Osteoblast (primary cell): ENCODE data around the gene EPS8. TPM values are rescaled to one million over a fixed set of nuclear protein-coding genes. Genes with fewer than 3 reads are reported as not detected.
A peak's percentile ranks its signal among the peaks of the same experiment; 100 is the strongest.

ENCODE experiments used
- DNase-seq: peaks from one replicate; pipeline ENCODE4 v3.0.0; 2011; ENCODE audit warnings: low spot score, mixed read lengths; ENCODE audit not compliant: insufficient read length; ENCODE audit errors: missing footprints
- H2AFZ ChIP-seq: 2 replicates; pipeline ENCODE4 v1.6.0; 2011; ENCODE audit warnings: mild to moderate bottlenecking, low read length
- H3K27ac ChIP-seq: 2 replicates; pipeline ENCODE4 v1.5.1; 2011; ENCODE audit warnings: mild to moderate bottlenecking, low read depth, low read length, moderate library complexity
- H3K27me3 ChIP-seq: 2 replicates; pipeline ENCODE4 v1.6.0; 2012; ENCODE audit warnings: mild to moderate bottlenecking, control low read depth, inconsistent platforms, low read length, moderate library complexity; ENCODE audit not compliant: insufficient read depth
- H3K36me3 ChIP-seq: 2 replicates; pipeline ENCODE4 v1.5.1; 2011; ENCODE audit warnings: mild to moderate bottlenecking, low read length, control low read depth, moderate library complexity; ENCODE audit not compliant: insufficient read depth
- H3K4me1 ChIP-seq: 2 replicates; pipeline ENCODE4 v1.5.1; 2011; ENCODE audit warnings: mild to moderate bottlenecking, low read length, control low read depth, moderate library complexity; ENCODE audit not compliant: insufficient read depth
- H3K4me2 ChIP-seq: 2 replicates; pipeline ENCODE4 v1.6.0; 2011; ENCODE audit warnings: mild to moderate bottlenecking, low read length; ENCODE audit not compliant: insufficient read depth
- H3K4me3 ChIP-seq: fragments of 200-600 bp; sonication (generic); 3 replicates; pipeline ENCODE4 v1.5.1; 2012; ENCODE audit warnings: mild to moderate bottlenecking, low read length, inconsistent platforms; ENCODE audit not compliant: insufficient read depth
- H3K79me2 ChIP-seq: 2 replicates; pipeline ENCODE4 v1.6.0; 2012; ENCODE audit warnings: mild to moderate bottlenecking, low read length, control low read depth, inconsistent platforms; ENCODE audit not compliant: insufficient read depth
- H3K9me3 ChIP-seq: 2 replicates; pipeline ENCODE4 v1.5.1; 2011; ENCODE audit warnings: low read depth, low read length, control low read depth
- H4K20me1 ChIP-seq: 2 replicates; pipeline ENCODE4 v1.6.0; 2012; ENCODE audit warnings: mild to moderate bottlenecking, low read length, control low read depth; ENCODE audit not compliant: insufficient read depth
- CTCF ChIP-seq: IDR thresholded peaks from 2 replicates; pipeline ENCODE4 v1.5.1; 2011; ENCODE audit warnings: mild to moderate bottlenecking, low read depth, low read length, moderate library complexity; ENCODE audit errors: extremely low read depth
- total RNA-seq: library from RNA; depleted of rRNA; stranded (reverse); fragments of >200 nt; gene quantifications from 2 replicates; pipeline ENCODE4 v1.2.3, GENCODE V29; 2012

Gene EPS8
- total RNA-seq, 1 donor, result 160 TPM

- Histone ChIP-seq H3K27ac (peak overlapping the region; percentile 100), H2AFZ (no peak overlapping the region), H4K20me1 (no peaks in the 10 kb centered on the region), H3K4me2 (peak overlapping the region; percentile 7), H3K27me3 (no peaks in the 10 kb centered on the region), H3K79me2 (peaks cover 25% of the 10 kb centered on the region), H3K36me3 (peaks cover 29% of the 10 kb centered on the region), H3K9me3 (no peaks in the 10 kb centered on the region), H3K4me3 (no peak overlapping the region), H3K4me1 (peaks cover 72% of the 10 kb centered on the region)
- DNase-seq, result no peak
- no peak for TF ChIP-seq CTCF
These were observed 152.9 kb downstream of the EPS8 start for GRCh38 chr12:15636060-15636890.

- no peak for DNase-seq
- Histone ChIP-seq H3K79me2 (peaks cover 25% of the 10 kb centered on the region), H3K4me2 (peak overlapping the region; percentile 28), H3K9me3 (no peaks in the 10 kb centered on the region), H3K27me3 (no peaks in the 10 kb centered on the region), H4K20me1 (no peaks in the 10 kb centered on the region), H3K36me3 (peaks cover 18% of the 10 kb centered on the region), H3K27ac (peak overlapping the region; percentile 100), H2AFZ (no peak overlapping the region), H3K4me1 (peaks cover 82% of the 10 kb centered on the region), H3K4me3 (no peak overlapping the region)
- no peak for TF ChIP-seq CTCF
These were observed 155.0 kb downstream of the EPS8 start for GRCh38 chr12:15634010-15634683.

- no peak overlapping the region for H2AFZ ChIP-seq
- H3K9me3 ChIP-seq, result no peaks in the 10 kb centered on the region
- H3K27me3 ChIP-seq, result no peaks in the 10 kb centered on the region
- H4K20me1 ChIP-seq, result no peaks in the 10 kb centered on the region
- peaks cover 25% of the 10 kb centered on the region for H3K79me2 ChIP-seq
- H3K36me3 ChIP-seq, result peaks cover 17% of the 10 kb centered on the region
- peak; percentile 5 for DNase-seq
- H3K27ac ChIP-seq, result peak overlapping the region; percentile 100
- H3K4me2 ChIP-seq, result peak overlapping the region; percentile 28
- H3K4me1 ChIP-seq, result peaks cover 79% of the 10 kb centered on the region
- no peak for TF ChIP-seq CTCF
- H3K4me3 ChIP-seq, result no peak overlapping the region
These were observed 156.0 kb downstream of the EPS8 start for GRCh38 chr12:15633201-15633600.

GRCh38 chr12:15632708-15633107, 156.5 kb downstream of the EPS8 start:
- Histone ChIP-seq H3K79me2 (peaks cover 25% of the 10 kb centered on the region), H3K27me3 (no peaks in the 10 kb centered on the region), H2AFZ (no peak overlapping the region), H3K36me3 (peaks cover 17% of the 10 kb centered on the region), H3K9me3 (no peaks in the 10 kb centered on the region), H4K20me1 (no peaks in the 10 kb centered on the region), H3K4me2 (peak overlapping the region; percentile 9), H3K27ac (peak overlapping the region; percentile 100), H3K4me3 (no peak overlapping the region), H3K4me1 (peaks cover 79% of the 10 kb centered on the region)
- no peak for TF ChIP-seq CTCF
- DNase-seq, result no peak
